GM19023 (cell line): ENCODE data around the gene HUS1.
"Not testable (repeated sequence)": the region's sequence is repeated elsewhere in the genome, so short reads cannot be mapped to it uniquely, and the experiment has no call there.

Source experiments
- ATAC-seq: cut with Tn5 transposase; IDR thresholded peaks from one replicate; pipeline ENCODE4 v1.9.1; 2021; ENCODE audit warnings: mild to moderate bottlenecking, moderate library complexity; ENCODE audit not compliant: unreplicated experiment

The HUS1 gene

GRCh38 chr7:47931005-47932004 lies 48.1 kb downstream of the HUS1 start:
- no peak for ATAC-seq

DNA sequence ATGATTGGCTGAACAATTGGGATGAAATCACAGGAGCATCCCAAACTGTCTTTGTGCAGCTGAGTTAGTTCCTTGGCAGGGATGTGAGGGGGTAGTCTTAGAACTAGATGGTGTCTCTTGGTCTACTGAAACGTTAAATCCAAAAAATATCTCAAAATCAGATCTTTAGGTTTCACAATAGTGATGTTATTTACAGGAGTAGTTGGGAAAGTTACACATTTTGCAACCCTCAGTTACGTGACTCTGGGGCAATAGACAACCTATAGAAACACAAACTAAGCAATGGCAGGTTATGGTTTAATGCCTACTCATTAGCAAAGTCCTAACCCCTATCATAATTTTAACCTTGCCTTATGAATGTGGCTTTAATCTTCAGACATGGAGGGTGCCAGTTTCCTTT lies 55.1 kb downstream of the HUS1 start:
- ATAC-seq = no peak

- not testable (repeated sequence) for ATAC-seq
Observed at GRCh38 chr7:47923081-47923875, 56.1 kb downstream of the HUS1 start.

- not testable (repeated sequence) for ATAC-seq
Observed at GRCh38 chr7:47916514-47916913, 62.9 kb downstream of the HUS1 start.

GRCh38 chr7:47915616-47915976 lies 63.8 kb downstream of the HUS1 start:
- no peak for ATAC-seq

- no peak for ATAC-seq
Observed at GRCh38 chr7:47914717-47915615, 64.4 kb downstream of the HUS1 start.
